ENCODE measurements around the gene CCDC134. TPM values are rescaled to one million over a fixed set of nuclear protein-coding genes. Genes with fewer than 3 reads are reported as not detected.
"Not testable (repeated sequence)": the region's sequence is repeated elsewhere in the genome, so short reads cannot be mapped to it uniquely, and the experiment has no call there.

Gene CCDC134
- total RNA-seq, 1 experiment from 2014 or later = 12.0 TPM

DNA sequence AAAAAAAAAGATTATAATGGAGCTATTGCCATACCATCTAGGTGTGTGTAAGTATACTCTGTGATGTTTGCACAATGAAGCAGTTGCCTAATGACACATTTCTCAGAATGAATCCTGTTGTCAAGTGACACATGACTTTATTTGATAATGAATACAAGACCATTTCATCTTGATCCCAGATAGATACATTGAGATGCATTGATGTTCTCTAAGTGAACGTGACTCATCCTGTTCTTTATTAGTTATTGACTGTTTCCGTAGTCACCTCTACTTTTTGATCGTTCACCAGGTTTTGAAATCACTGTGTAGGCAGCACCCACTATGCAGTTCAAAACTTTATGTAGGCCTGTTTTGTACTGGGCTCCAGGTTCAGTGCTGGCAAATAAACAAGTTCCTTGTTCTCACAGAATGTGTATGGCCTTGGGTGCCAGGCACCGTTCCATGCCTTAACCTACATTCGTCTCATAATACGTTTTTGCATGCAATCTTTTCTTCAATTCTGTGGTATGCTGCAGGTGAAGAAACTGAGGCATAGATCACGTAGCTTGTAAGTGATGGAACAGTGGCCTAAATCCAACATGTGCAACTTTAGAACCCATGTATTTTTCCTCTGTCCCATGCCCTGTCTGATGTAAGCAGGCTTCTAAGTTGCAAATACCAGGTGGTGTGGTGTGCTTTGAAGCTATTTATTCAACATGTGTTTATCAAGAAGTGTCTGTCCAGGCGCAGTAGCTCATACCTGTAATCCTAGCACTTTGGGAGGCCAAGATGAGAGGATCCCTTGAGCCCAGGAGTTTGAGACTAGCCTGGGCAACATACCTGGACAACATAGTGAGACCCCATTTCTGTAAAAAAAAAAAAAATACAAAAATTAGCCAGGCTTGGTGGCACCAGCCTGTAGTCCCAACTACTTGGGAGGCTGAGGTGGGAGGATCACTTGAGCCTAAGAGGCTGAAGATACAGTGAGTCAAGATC lies 42.8 kb downstream of the CCDC134 start:
- no peak for DNase-seq (ENCODE audit: low read depth)

GRCh38 chr22:41844036-41844435 lies 43.6 kb downstream of the CCDC134 start:
- no peak for DNase-seq (ENCODE audit: low read depth)

GRCh38 chr22:41844513-41844912 lies 44.0 kb downstream of the CCDC134 start:
- DNase-seq (ENCODE audit: low read depth) = no peak

GRCh38 chr22:41845380-41846267 lies 45.1 kb downstream of the CCDC134 start:
- DNase-seq (ENCODE audit: low read depth) = no peak

DNA sequence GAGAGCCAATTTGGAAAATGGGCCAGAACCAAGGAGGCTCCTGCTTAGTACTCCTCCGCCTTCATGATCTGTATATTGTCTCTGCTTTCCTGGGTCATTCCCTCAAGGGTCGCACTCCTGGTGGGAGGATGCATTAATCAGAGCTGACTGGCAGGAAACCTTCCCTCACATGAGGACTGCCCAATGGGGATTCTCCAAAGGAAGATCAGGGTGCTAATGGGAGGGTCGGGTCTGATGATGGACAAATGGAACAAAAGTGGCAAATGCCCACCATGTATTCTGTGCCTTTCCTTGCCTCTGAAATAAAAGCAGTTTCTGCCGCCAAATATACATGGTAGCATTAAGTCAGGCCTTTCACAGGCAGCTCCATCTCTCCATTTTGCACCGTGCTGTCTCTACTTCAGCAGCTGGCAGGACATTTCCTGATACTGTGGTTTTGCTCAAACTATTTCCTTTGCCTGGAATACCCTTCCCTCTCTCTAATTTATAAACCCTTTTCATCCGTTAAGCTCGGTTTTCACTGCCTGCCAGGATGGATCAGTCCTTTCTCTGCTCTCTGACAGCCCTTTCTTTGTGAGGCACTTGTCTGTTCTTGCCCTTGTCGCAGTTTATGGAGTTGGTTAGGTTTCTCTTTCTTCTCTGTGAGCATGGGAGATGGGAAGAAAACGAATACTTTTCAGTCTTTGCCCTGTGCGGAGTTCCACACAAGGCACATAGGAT lies 45.9 kb downstream of the CCDC134 start:
- no peak for DNase-seq (ENCODE audit: low read depth)

- DNase-seq (ENCODE audit: low read depth) = no peak
These were observed 46.8 kb downstream of the CCDC134 start for GRCh38 chr22:41847300-41847699.

GRCh38 chr22:41848468-41848867 lies 48.0 kb downstream of the CCDC134 start:
- DNase-seq (ENCODE audit: low read depth) = no peak

DNA sequence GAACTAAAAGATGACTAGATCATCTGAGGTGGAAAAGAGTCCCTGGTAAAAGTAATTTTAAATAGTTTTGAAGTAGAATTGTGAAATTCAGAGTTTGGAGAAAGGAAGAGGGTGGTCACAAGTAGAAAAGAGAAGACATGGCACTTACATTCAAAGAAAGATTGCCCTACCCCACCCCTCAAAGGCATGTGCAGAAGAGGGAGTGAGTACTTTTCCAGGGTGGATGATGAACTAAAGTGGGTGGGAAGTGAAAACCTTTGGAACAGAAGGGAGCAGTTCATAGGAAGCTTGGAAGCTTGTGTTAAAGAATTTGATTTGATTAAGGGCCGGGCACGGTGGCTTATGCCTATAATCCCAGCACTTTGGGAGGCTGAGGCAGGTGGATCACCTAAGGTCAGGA lies 56.0 kb downstream of the CCDC134 start:
- DNase-seq (ENCODE audit: low read depth) = no peak

DNA sequence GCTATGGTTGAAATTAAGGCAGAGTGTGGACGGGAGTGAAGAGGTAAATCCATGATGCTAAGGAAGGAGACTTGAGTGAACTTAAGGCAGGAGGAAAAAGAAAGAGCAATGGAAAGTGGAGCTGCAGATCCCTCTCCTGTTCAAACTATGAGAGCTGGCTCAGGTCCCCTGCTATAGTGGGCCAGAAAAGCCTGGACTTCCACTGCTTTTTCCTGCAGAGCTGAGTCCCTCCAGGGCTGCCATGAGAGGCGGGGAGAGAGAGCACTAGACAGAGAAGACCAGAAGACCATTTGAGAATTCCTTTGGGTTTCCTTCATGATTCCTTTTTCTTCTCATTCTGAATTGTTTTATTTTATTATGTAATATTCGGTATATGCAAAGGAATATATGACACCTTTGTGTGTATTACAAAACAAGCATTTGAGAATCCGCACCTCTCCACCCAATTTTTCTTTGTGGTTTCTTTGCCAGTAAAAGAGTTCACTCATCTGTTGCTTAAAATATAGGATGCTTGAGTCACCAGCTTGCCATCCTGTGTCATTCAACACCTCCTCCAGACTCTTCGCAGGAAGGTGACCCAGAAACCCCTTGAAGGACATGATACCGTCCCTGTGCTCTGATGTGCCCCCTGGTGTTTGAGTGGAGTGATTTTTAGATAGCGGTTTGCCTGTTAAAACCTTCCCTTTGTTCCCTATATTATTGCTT lies 56.8 kb downstream of the CCDC134 start:
- DNase-seq (ENCODE audit: low read depth) = peak; percentile 88

DNA sequence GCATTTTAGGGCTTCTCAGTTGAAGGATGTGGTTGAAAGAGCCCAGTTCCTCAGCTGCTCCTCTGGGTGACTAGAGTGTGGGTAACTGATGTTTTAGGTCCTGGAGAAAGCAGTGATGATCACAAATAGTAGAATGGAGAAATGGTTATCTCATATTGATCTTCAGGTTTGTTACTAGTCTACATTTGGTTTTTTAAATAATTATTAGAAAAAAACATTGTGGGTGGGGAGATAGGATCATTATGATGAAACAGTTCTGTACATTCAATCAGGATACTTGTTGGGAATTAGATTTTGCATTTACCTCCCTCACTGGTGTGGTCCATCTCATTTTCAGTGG lies 57.4 kb downstream of the CCDC134 start:
- no peak for DNase-seq (ENCODE audit: low read depth)

DNA sequence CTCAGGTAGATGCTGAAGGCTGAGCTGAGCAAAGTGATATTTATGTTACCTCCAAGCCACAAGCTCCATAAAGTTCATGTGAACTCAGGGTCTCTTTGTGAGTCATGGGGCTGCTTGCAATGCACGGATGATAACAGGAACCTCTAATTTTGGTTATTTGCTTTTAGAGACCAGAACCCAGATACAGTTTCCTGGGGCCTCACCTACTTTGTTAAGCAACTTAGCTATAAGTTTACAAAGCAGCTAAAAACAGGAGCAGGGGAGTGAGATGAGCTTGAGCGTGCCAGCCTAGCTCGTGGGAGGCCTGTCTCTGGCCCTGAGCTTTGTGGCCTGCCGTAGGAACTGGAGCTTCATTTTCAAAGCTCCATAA lies 61.7 kb downstream of the CCDC134 start:
- peak; percentile 15 for DNase-seq (ENCODE audit: low read depth)

DNA sequence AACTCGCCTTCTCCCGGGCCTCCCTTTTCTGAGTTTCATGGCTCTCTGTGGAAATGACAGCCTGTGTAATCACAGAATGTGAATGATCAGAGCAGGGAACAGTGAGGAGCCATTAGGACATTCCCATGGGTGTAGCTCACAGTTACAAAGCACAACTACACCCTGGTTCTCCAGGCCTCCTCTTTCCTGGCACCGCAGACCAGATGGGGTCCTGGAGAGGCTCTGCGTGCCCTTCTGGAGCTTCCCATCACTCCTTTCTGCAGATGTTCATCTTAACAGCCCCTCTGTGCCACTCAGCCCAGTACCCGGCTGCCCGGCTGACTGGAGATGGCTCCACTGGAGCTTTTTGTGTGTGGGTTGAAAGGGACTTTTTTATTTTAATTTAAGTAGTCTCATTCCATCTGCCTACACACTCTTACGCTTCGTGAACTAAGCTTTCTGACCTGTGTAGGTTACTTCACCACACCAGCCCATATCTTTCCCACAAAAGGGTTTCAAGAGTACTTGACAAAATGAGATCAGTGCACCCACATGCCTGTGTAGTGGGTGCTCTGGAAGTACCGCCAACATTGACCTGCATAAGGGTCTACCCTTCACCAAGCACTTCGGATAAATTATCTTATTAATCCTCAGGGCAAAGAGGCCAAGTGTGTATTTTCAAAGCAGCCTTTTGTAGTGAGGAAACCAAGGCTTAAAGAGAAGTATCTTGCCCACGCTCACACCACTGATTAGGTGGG lies 62.2 kb downstream of the CCDC134 start:
- DNase-seq (ENCODE audit: low read depth) = no peak

DNA sequence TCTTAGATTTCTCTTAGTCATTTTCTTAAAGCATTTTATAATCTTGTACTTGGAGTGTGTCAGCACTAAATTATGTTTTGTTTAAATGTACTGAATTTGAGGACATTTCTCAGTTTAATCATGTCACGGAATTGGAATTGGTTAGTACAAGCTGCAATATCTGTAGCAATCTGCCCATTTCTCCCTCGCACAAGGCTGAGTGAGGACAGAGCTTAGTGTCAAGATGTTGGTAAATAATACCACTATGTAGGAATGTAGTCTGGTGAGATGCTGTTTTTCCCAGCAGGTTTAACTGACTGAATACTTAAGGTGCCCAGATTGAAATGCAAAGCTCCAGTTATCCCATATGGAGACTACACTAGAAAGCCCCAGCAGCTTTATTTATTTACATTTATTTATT lies 63.0 kb downstream of the CCDC134 start:
- no peak for DNase-seq (ENCODE audit: low read depth)

- DNase-seq (ENCODE audit: low read depth) = no peak
These were observed 68.1 kb downstream of the CCDC134 start for GRCh38 chr22:41868556-41868955.

- DNase-seq (ENCODE audit: low read depth) = not testable (repeated sequence)
These were observed 69.6 kb downstream of the CCDC134 start for GRCh38 chr22:41870081-41870480.

- DNase-seq (ENCODE audit: low read depth) = no peak
These were observed 70.3 kb downstream of the CCDC134 start for GRCh38 chr22:41870786-41871185.

DNA sequence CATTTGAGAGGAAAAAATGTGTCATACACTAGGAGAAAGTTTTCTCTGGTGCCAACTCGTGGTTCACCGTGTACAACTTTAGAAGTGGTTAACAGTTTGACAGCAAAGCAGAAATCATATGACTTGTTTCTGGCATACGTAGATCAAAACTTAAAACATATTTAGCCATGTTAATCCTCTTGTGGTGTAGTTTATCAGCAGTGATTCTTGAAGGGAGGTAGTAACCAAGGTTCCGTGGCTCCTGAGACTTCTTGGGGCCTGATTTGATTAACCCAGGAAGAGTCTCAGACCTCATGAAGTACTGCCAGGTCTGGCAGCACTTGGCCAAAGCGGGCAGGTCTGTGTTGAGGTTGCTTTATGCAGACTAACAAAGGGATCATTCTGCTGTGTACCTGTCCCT lies 72.9 kb downstream of the CCDC134 start:
- DNase-seq (ENCODE audit: low read depth) = no peak

- no peak for DNase-seq (ENCODE audit: low read depth)
These were observed 73.6 kb downstream of the CCDC134 start for GRCh38 chr22:41874090-41874489.

DNA sequence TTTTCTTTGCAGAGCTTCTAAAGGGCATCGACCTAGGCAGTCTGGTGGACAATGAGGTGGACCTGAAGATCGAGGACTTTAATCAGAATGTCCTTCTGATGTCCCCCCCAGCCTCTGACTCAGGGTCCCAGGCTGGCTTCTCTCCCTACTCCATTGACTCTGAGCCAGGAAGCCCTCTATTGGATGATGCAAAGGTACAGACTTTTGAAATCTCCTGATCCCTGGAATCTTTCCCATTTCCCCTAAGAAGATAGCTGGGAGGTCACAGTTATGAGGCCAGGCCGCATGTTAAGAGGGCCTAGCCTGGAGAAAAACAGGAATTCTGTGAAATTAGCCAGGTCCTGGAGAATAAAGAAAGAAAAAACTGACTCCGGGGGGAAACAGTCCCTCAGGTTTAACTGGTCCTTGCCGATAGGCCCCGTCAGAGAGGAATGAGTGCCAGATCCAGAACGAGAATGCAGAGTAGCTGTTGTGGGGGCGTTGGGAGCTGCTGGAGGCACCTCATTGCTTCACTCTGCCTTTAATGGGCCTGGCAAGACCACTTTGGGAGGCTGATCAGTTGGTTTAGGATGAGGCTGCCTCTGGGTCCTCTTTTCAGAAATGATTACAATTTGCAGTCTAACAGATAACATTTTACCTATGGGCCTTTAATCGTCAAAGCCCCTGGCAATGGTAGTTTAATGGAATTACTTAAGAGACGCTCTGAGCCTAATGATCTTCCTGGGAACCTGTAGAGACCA lies 75.2 kb downstream of the CCDC134 start:
- DNase-seq (ENCODE audit: low read depth) = no peak
